Fibroblast of the aortic adventitia (primary cell): ENCODE measurements around the gene DOCK1. TPM values are rescaled to one million over a fixed set of nuclear protein-coding genes. Genes with fewer than 3 reads are reported as not detected.

ENCODE experiments used
- DNase-seq: peaks from one replicate; pipeline ENCODE4 v3.0.0-alpha.2; 2010; ENCODE audit warnings: low read depth
- H3K4me3 ChIP-seq: 2 replicates; pipeline ENCODE4 v1.5.1; 2011; ENCODE audit warnings: low read depth, mild to moderate bottlenecking, control low read depth, low read length, moderate library complexity
- total RNA-seq: library from RNA; depleted of rRNA; stranded (reverse); fragments of >200 nt; gene quantifications from 2 replicates; pipeline ENCODE4 v1.2.3, GENCODE V29; 2012; ENCODE audit warnings: low replicate concordance
- TF ChIP-seq, protein P1 (sequence below): IDR thresholded peaks from 2 replicates; pipeline ENCODE4 v1.5.1; 2011; ENCODE audit warnings: mild to moderate bottlenecking, low read length, control low read depth, inconsistent platforms; ENCODE audit not compliant: insufficient read depth

Gene DOCK1
- total RNA-seq, 1 donor = 75.2 TPM

DNA sequence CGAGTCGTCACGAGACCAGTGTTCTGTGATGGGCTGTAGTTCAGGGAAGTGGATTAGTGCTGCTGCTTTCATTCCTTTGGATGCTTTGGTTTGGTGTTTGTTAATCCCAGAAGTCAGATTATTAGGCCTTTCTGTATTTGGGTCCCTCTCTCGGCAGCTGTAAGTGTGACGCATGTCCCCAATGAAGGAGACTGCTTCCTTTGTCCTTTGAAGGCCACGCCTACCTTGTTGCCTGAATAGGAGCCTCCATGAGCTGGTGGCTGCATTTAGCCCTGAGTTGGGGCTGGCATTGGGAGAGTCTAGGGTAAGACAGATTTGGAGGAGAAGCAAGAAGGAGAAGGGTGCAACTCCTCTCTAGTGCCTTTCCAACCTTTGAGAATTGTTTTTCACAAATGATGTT, 34.5 kb downstream of the DOCK1 start:
- H3K4me3 ChIP-seq = no peak overlapping the region
- no peak for DNase-seq
- TF ChIP-seq, protein P1, sequence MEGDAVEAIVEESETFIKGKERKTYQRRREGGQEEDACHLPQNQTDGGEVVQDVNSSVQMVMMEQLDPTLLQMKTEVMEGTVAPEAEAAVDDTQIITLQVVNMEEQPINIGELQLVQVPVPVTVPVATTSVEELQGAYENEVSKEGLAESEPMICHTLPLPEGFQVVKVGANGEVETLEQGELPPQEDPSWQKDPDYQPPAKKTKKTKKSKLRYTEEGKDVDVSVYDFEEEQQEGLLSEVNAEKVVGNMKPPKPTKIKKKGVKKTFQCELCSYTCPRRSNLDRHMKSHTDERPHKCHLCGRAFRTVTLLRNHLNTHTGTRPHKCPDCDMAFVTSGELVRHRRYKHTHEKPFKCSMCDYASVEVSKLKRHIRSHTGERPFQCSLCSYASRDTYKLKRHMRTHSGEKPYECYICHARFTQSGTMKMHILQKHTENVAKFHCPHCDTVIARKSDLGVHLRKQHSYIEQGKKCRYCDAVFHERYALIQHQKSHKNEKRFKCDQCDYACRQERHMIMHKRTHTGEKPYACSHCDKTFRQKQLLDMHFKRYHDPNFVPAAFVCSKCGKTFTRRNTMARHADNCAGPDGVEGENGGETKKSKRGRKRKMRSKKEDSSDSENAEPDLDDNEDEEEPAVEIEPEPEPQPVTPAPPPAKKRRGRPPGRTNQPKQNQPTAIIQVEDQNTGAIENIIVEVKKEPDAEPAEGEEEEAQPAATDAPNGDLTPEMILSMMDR = no peak

GRCh38 chr10:126940670-126941310, 35.6 kb downstream of the DOCK1 start:
- no peak for DNase-seq
- TF ChIP-seq, protein P1 = no peak
- H3K4me3 ChIP-seq = no peak overlapping the region

- no peak overlapping the region for H3K4me3 ChIP-seq
- TF ChIP-seq, protein P1 = no peak
- DNase-seq = no peak
These were observed 39.0 kb downstream of the DOCK1 start for GRCh38 chr10:126944191-126944590.

GRCh38 chr10:126945351-126946030, 40.3 kb downstream of the DOCK1 start:
- no peak overlapping the region for H3K4me3 ChIP-seq
- DNase-seq = no peak
- TF ChIP-seq, protein P1 = no peak

- TF ChIP-seq, protein P1 = no peak
- no peak for DNase-seq
- H3K4me3 ChIP-seq = no peak overlapping the region
These were observed 41.5 kb downstream of the DOCK1 start for GRCh38 chr10:126946746-126947145.

- no peak for DNase-seq
- no peak overlapping the region for H3K4me3 ChIP-seq
- TF ChIP-seq, protein P1 = no peak
These were observed 43.3 kb downstream of the DOCK1 start for GRCh38 chr10:126948355-126949160.
